ENCODE measurements around the gene MYO1G. TPM values are rescaled to one million over a fixed set of nuclear protein-coding genes. Genes with fewer than 3 reads are reported as not detected.

Gene MYO1G
- total and polyA plus RNA-seq, 2 experiments from 2014 or later, result 0.03 TPM; not detected in 1

DNA sequence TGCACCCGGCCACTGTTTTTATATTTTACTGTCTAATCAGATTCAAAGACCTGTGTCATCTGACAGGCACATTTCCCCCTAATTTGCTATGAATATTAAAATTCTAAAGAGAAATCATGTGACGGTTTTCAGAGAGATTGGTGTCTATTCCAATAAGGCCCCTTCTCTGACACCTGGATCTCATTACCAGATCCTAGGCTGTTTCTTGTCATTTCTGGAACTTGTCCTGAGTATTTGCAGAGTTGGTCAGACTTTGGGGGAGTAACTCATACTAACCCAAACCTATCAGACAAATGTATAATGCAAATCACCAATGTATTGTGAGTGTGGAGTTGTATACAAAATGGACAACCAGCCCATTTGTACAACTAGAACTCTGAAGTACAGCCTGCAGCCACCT is 29.5 kb downstream of the MYO1G start:
- no peak for TF ChIP-seq EZH2phosphoT487 (IDR thresholded peaks at IDR 0.05; ENCODE audit: low read depth, severe bottlenecking, unreplicated experiment)
- no peak for TF ChIP-seq EZH2 (IDR thresholded peaks at IDR 0.05; ENCODE audit: borderline replicate concordance)
- TF ChIP-seq, protein P1, sequence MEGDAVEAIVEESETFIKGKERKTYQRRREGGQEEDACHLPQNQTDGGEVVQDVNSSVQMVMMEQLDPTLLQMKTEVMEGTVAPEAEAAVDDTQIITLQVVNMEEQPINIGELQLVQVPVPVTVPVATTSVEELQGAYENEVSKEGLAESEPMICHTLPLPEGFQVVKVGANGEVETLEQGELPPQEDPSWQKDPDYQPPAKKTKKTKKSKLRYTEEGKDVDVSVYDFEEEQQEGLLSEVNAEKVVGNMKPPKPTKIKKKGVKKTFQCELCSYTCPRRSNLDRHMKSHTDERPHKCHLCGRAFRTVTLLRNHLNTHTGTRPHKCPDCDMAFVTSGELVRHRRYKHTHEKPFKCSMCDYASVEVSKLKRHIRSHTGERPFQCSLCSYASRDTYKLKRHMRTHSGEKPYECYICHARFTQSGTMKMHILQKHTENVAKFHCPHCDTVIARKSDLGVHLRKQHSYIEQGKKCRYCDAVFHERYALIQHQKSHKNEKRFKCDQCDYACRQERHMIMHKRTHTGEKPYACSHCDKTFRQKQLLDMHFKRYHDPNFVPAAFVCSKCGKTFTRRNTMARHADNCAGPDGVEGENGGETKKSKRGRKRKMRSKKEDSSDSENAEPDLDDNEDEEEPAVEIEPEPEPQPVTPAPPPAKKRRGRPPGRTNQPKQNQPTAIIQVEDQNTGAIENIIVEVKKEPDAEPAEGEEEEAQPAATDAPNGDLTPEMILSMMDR (IDR thresholded peaks at IDR 0.05; ENCODE audit: poor library complexity), result no peak
- Histone ChIP-seq H3K36me3 (replicated peaks; ENCODE audit: insufficient read depth, low read depth) (no peaks in the 10 kb centered on the region), H3K4me2 (no peak overlapping the region), H3K4me3 (no peak overlapping the region), H3K27ac (no peak overlapping the region), H3K9me3 (ENCODE audit: low read depth) (no peaks in the 10 kb centered on the region), H3K27me3 (peaks cover 8% of the 10 kb centered on the region), H3K9me2 (replicated peaks; ENCODE audit: insufficient read depth) (no peaks in the 10 kb centered on the region), H2AFZ (no peak overlapping the region), H4K20me1 (ENCODE audit: insufficient read depth, poor library complexity, severe bottlenecking) (no peaks in the 10 kb centered on the region), H3K79me2 (no peaks in the 10 kb centered on the region), H3K4me1 (ENCODE audit: insufficient read depth) (no peaks in the 10 kb centered on the region)
- whole genome bisulfite sequencing (ENCODE audit: low lambda C conversion rate, missing lambda C conversion rate), result 70% methylated on average over 2 of the region's 2 CpGs
- DNase-seq (ENCODE audit: low spot score), result no peak

GRCh38 chr7:44945479-44945878 is 33.3 kb downstream of the MYO1G start:
- Histone ChIP-seq H3K79me2 (no peaks in the 10 kb centered on the region), H3K27ac (no peak overlapping the region), H4K20me1 (ENCODE audit: insufficient read depth, poor library complexity, severe bottlenecking) (no peaks in the 10 kb centered on the region), H3K9me3 (ENCODE audit: low read depth) (no peaks in the 10 kb centered on the region), H3K4me3 (no peak overlapping the region), H3K4me2 (no peak overlapping the region), H3K36me3 (replicated peaks; ENCODE audit: insufficient read depth, low read depth) (no peaks in the 10 kb centered on the region), H2AFZ (no peak overlapping the region), H3K9me2 (replicated peaks; ENCODE audit: insufficient read depth) (no peaks in the 10 kb centered on the region), H3K4me1 (ENCODE audit: insufficient read depth) (no peaks in the 10 kb centered on the region), H3K27me3 (peaks cover 4% of the 10 kb centered on the region)
- 71% methylated on average over 1 of the region's 1 CpG for WGBS (ENCODE audit: low lambda C conversion rate, missing lambda C conversion rate)
- no peak for TF ChIP-seq EZH2phosphoT487 (IDR thresholded peaks at IDR 0.05; ENCODE audit: low read depth, severe bottlenecking, unreplicated experiment)
- TF ChIP-seq EZH2 (IDR thresholded peaks at IDR 0.05; ENCODE audit: borderline replicate concordance), result no peak
- TF ChIP-seq, protein P1 (IDR thresholded peaks at IDR 0.05; ENCODE audit: poor library complexity), result no peak
- DNase-seq (ENCODE audit: low spot score), result no peak

DNA sequence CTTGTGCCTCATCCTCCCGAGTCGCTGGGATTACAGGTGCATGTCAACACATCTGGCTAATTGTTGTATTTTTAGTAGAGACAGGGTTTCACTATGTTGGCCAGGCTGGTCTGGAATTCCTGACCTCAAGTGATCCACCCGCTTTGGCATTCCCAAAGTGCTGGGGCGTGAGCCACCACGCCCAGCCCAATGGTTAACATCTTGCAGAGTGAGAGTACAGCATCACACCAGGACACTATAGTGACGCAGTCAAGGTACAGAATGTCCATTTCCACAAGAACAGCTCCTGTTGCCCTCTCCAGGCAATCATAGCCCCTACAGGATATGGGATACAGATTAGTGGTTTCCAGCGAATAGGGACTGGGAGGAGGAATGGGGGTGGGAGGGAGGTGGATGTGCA is 34.0 kb downstream of the MYO1G start:
- TF ChIP-seq EZH2phosphoT487 (IDR thresholded peaks at IDR 0.05; ENCODE audit: low read depth, severe bottlenecking, unreplicated experiment), result no peak
- H3K9me2 ChIP-seq (replicated peaks; ENCODE audit: insufficient read depth), result no peaks in the 10 kb centered on the region
- H3K36me3 ChIP-seq (replicated peaks; ENCODE audit: insufficient read depth, low read depth), result no peaks in the 10 kb centered on the region
- no peaks in the 10 kb centered on the region for H3K79me2 ChIP-seq
- H3K4me3 ChIP-seq, result no peak overlapping the region
- 72% methylated on average over 7 of the region's 7 CpGs for WGBS (ENCODE audit: low lambda C conversion rate, missing lambda C conversion rate)
- no peaks in the 10 kb centered on the region for H3K4me1 ChIP-seq (ENCODE audit: insufficient read depth)
- H3K9me3 ChIP-seq (ENCODE audit: low read depth), result no peaks in the 10 kb centered on the region
- DNase-seq (ENCODE audit: low spot score), result no peak
- peaks cover 4% of the 10 kb centered on the region for H3K27me3 ChIP-seq
- H2AFZ ChIP-seq, result no peak overlapping the region
- H3K27ac ChIP-seq, result no peak overlapping the region
- no peaks in the 10 kb centered on the region for H4K20me1 ChIP-seq (ENCODE audit: insufficient read depth, poor library complexity, severe bottlenecking)
- H3K4me2 ChIP-seq, result no peak overlapping the region

- no peak overlapping the region for H2AFZ ChIP-seq
- no peaks in the 10 kb centered on the region for H4K20me1 ChIP-seq (ENCODE audit: insufficient read depth, poor library complexity, severe bottlenecking)
- no peak overlapping the region for H3K4me2 ChIP-seq
- H3K27ac ChIP-seq, result no peak overlapping the region
- H3K4me1 ChIP-seq (ENCODE audit: insufficient read depth), result no peaks in the 10 kb centered on the region
- H3K9me3 ChIP-seq (ENCODE audit: low read depth), result no peaks in the 10 kb centered on the region
- TF ChIP-seq EZH2phosphoT487 (IDR thresholded peaks at IDR 0.05; ENCODE audit: low read depth, severe bottlenecking, unreplicated experiment) (no peak), EZH2 (IDR thresholded peaks at IDR 0.05; ENCODE audit: borderline replicate concordance) (no peak)
- TF ChIP-seq, protein P1 (IDR thresholded peaks at IDR 0.05; ENCODE audit: poor library complexity), result no peak
- no peak for DNase-seq (ENCODE audit: low spot score)
- H3K79me2 ChIP-seq, result no peaks in the 10 kb centered on the region
- H3K4me3 ChIP-seq, result no peak overlapping the region
- H3K27me3 ChIP-seq, result no peaks in the 10 kb centered on the region
- H3K9me2 ChIP-seq (replicated peaks; ENCODE audit: insufficient read depth), result no peaks in the 10 kb centered on the region
- H3K36me3 ChIP-seq (replicated peaks; ENCODE audit: insufficient read depth, low read depth), result no peaks in the 10 kb centered on the region
Measured at GRCh38 chr7:44943631-44944030, 35.2 kb downstream of the MYO1G start.

Measured in hepatocyte (in vitro differentiated cells).